IMR-90 (cell line): ENCODE measurements around the gene DISP2.

Experiments used
- BHLHE40 ChIP-seq: fragments of 150-350 bp; IDR thresholded peaks from 2 replicates; pipeline ENCODE4 v1.6.1; 2016; ENCODE audit warnings: mild to moderate bottlenecking, low read depth, low read length
- FOS ChIP-seq: fragments of 150-350 bp; IDR thresholded peaks from 2 replicates; pipeline ENCODE4 v1.6.1; 2016; ENCODE audit warnings: low read depth, low read length
- MAZ ChIP-seq: IDR thresholded peaks from 2 replicates; pipeline ENCODE4 v1.6.1; 2012; ENCODE audit warnings: low read depth, mild to moderate bottlenecking, low read length, improper control_type of control experiment, moderate library complexity, borderline replicate concordance
- MXI1 ChIP-seq: IDR thresholded peaks from 2 replicates; pipeline ENCODE4 v1.6.1; 2012; ENCODE audit warnings: low read depth, mild to moderate bottlenecking, low read length, moderate library complexity, borderline replicate concordance
- NFE2L2 ChIP-seq: fragments of 150-350 bp; IDR thresholded peaks from 2 replicates; pipeline ENCODE4 v1.6.1; 2016; ENCODE audit warnings: low read depth, mild to moderate bottlenecking, low read length
- POLR2A ChIP-seq: IDR thresholded peaks from 2 replicates; pipeline ENCODE4 v1.6.1; 2012; ENCODE audit warnings: mild to moderate bottlenecking, low read depth, low read length
- SMC3 ChIP-seq: fragments of 150-350 bp; IDR thresholded peaks from 2 replicates; pipeline ENCODE4 v1.6.1; 2016; ENCODE audit warnings: low read depth, mild to moderate bottlenecking, antibody characterized with exemption, low read length, moderate library complexity
- TF ChIP-seq, protein P1 (sequence below): conservative IDR thresholded peaks from 2 replicates; pipeline ENCODE4 v1.5.1; 2012; ENCODE audit warnings: mild to moderate bottlenecking, low read depth, low read length, improper control_type of control experiment
- TF ChIP-seq, protein P2 (sequence below): fragments of 150-350 bp; IDR thresholded peaks from 2 replicates; pipeline ENCODE4 v1.6.1; 2016; ENCODE audit warnings: low read depth, mild to moderate bottlenecking, low read length, moderate library complexity, borderline replicate concordance
- TF ChIP-seq, protein P3 (sequence below): fragments of 150-350 bp; IDR thresholded peaks from 2 replicates; pipeline ENCODE4 v1.6.1; 2017; ENCODE audit warnings: mild to moderate bottlenecking, antibody characterized with exemption, low read length, low read depth

DNA sequence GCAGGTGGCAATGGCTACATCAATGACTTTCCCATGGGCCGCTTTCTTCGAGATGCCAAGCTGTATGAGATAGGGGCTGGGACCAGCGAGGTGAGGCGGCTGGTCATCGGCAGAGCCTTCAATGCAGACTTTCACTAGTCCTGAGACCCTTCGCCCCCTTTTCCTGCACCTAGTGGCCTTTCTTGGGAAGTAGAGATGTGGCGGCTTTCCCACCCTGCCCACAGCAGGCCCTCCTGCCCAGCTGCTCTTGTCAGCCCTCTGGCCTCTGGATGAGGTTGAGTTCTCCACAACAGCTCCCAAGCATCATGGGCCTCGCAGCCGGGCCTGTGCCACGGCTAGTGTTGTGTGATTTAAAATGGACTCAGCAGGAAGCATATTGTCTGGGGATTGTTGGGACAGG is 60.1 kb downstream of the DISP2 start:
- TF ChIP-seq, protein P1, sequence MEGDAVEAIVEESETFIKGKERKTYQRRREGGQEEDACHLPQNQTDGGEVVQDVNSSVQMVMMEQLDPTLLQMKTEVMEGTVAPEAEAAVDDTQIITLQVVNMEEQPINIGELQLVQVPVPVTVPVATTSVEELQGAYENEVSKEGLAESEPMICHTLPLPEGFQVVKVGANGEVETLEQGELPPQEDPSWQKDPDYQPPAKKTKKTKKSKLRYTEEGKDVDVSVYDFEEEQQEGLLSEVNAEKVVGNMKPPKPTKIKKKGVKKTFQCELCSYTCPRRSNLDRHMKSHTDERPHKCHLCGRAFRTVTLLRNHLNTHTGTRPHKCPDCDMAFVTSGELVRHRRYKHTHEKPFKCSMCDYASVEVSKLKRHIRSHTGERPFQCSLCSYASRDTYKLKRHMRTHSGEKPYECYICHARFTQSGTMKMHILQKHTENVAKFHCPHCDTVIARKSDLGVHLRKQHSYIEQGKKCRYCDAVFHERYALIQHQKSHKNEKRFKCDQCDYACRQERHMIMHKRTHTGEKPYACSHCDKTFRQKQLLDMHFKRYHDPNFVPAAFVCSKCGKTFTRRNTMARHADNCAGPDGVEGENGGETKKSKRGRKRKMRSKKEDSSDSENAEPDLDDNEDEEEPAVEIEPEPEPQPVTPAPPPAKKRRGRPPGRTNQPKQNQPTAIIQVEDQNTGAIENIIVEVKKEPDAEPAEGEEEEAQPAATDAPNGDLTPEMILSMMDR: no peak
- TF ChIP-seq POLR2A (no peak), NFE2L2 (no peak), MXI1 (no peak), MAZ (no peak), SMC3 (no peak), FOS (no peak), BHLHE40 (no peak)
- TF ChIP-seq, protein P2, sequence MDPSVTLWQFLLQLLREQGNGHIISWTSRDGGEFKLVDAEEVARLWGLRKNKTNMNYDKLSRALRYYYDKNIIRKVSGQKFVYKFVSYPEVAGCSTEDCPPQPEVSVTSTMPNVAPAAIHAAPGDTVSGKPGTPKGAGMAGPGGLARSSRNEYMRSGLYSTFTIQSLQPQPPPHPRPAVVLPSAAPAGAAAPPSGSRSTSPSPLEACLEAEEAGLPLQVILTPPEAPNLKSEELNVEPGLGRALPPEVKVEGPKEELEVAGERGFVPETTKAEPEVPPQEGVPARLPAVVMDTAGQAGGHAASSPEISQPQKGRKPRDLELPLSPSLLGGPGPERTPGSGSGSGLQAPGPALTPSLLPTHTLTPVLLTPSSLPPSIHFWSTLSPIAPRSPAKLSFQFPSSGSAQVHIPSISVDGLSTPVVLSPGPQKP: no peak
- TF ChIP-seq, protein P3, sequence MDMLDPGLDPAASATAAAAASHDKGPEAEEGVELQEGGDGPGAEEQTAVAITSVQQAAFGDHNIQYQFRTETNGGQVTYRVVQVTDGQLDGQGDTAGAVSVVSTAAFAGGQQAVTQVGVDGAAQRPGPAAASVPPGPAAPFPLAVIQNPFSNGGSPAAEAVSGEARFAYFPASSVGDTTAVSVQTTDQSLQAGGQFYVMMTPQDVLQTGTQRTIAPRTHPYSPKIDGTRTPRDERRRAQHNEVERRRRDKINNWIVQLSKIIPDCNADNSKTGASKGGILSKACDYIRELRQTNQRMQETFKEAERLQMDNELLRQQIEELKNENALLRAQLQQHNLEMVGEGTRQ: no peak
